HL-60 (cell line): Measurements from ENCODE around the gene NIN.
A peak's percentile ranks its signal among the peaks of the same experiment; 100 is the strongest.

Experiments
- DNase-seq, 2 experiments: peaks; one replicate each; pipeline ENCODE4 v3.0.0-alpha.2; 2010 to 2020; ENCODE audit warnings: low read depth in 1 of 2, low spot score in 1 of 2
- H3K27ac ChIP-seq: fragments of 250-450 bp; sonication (Bioruptor Pico); replicated peaks from 2 replicates; pipeline ENCODE4 v1.5.1; 2020; ENCODE audit warnings: mild to moderate bottlenecking, moderate library complexity
- H3K27me3 ChIP-seq: fragments of 250-450 bp; sonication (Bioruptor Pico); 2 replicates; pipeline ENCODE4 v1.5.1; 2021; ENCODE audit warnings: mild to moderate bottlenecking, moderate library complexity; ENCODE audit not compliant: insufficient read depth, poor library complexity, severe bottlenecking
- H3K4me3 ChIP-seq: replicated peaks from 2 replicates; pipeline ENCODE4 v1.5.1; 2011; ENCODE audit warnings: mild to moderate bottlenecking, control low read depth, low read length; ENCODE audit not compliant: insufficient read depth
- CTCF ChIP-seq: IDR thresholded peaks from one replicate; pipeline ENCODE4 v1.5.1; 2011; ENCODE audit warnings: low read length, control low read depth, inconsistent platforms; ENCODE audit not compliant: insufficient read depth
- GABPA ChIP-seq: IDR thresholded peaks from 2 replicates; pipeline ENCODE4 v1.6.1; 2012; ENCODE audit warnings: low read depth
- POLR2AphosphoS5 ChIP-seq: IDR thresholded peaks from 2 replicates; pipeline ENCODE4 v1.6.1; 2012; ENCODE audit warnings: low read depth
- REST ChIP-seq: IDR thresholded peaks from 2 replicates; pipeline ENCODE4 v1.6.1; 2012; ENCODE audit warnings: low read depth; ENCODE audit not compliant: insufficient replicate concordance
- SPI1 ChIP-seq: IDR thresholded peaks from 2 replicates; pipeline ENCODE4 v1.6.1; 2012; ENCODE audit warnings: low read depth, mild to moderate bottlenecking, borderline replicate concordance

The NIN gene

GRCh38 chr14:50864237-50864636 lies 33.3 kb upstream of the NIN start:
- no peak for DNase-seq
- no peaks in the 10 kb centered on the region for H3K27me3 ChIP-seq
- TF ChIP-seq CTCF (no peak), REST (no peak), SPI1 (no peak), POLR2AphosphoS5 (no peak), GABPA (no peak)

GRCh38 chr14:50862036-50862570 lies 31.1 kb upstream of the NIN start:
- DNase-seq, result no peak
- Histone ChIP-seq H3K4me3 (no peak overlapping the region), H3K27ac (no peak overlapping the region), H3K27me3 (no peaks in the 10 kb centered on the region)
- TF ChIP-seq REST (no peak), GABPA (no peak), POLR2AphosphoS5 (no peak), SPI1 (no peak), CTCF (no peak)

More at GRCh38 chr14:50864237-50864636, 33.3 kb upstream of the NIN start:
- Histone ChIP-seq H3K4me3 (no peak overlapping the region), H3K27ac (no peak overlapping the region)

GRCh38 chr14:50860478-50861086 lies 29.6 kb upstream of the NIN start:
- no peak overlapping the region for H3K27ac ChIP-seq
- no peaks in the 10 kb centered on the region for H3K27me3 ChIP-seq
- TF ChIP-seq CTCF (peak; percentile 58), SPI1 (no peak)
- peak; percentile 42 to 82 for DNase-seq
- H3K4me3 ChIP-seq, result peak overlapping the region; percentile 59

- no peak overlapping the region for H3K27ac ChIP-seq
- H3K27me3 ChIP-seq, result no peaks in the 10 kb centered on the region
- no peak overlapping the region for H3K4me3 ChIP-seq
- TF ChIP-seq REST (no peak), SPI1 (no peak), CTCF (no peak), POLR2AphosphoS5 (no peak), GABPA (no peak)
- DNase-seq, result no peak
These were observed 28.3 kb upstream of the NIN start for GRCh38 chr14:50859296-50859624.
